ENCODE measurements around the gene SLC26A4.
A peak's percentile ranks its signal among the peaks of the same experiment; 100 is the strongest.

Gene SLC26A4

DNA sequence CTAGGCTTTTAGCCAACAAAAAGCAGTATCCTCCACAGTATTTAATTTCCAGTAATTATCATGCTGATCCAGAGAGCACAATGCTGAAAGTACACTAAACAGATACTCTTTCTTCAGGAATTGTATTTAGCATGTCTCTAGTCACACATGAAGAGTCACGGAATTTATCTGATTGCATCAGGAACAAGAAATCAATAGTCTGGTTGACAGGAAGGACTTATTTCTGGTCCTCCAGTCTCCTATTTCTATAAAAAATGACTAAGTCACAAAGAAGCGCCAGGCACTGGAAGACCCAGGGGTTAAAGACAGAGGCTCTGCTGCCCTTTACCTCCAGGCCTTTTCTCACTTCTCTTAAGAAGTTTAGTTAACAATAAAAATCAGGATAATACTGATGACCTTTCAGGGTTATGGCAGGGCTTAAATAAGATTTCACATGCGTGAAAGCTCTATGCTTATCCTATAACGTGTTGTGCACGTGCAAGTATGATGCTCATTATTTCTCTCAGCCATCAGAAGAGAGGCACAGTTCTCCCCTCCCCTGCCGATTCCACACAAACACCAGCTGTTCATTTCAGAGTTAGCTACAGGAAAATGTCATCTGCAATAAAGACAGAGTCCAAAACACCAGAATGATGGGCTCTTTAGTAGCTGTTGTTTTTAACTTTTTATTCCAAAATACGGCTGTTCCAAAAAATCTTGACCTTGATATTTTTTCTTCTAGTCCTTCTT lies 36.9 kb downstream of the SLC26A4 start:
- DNase-seq: no peak

GRCh38 chr7:107700570-107700969 lies 39.9 kb downstream of the SLC26A4 start:
- no peak for DNase-seq

DNA sequence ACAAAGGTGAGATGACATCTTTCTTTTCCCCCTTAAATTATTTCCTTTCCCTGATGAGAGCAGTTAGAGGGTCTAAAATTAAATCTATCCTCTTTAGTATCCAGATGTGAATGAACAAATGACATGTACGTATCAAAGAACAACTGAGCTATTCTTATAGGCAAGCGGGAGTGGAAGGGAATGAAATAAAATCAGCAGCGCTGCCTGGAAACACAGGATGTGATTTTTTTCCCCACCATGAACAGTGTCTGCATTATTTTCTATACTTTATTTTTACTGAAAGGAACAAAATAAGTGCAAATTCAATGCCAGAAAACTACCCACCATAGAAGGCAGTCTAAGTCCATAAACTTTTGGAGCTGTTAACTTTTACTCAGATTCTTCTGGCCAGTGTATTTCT lies 40.6 kb downstream of the SLC26A4 start:
- no peak for DNase-seq

DNA sequence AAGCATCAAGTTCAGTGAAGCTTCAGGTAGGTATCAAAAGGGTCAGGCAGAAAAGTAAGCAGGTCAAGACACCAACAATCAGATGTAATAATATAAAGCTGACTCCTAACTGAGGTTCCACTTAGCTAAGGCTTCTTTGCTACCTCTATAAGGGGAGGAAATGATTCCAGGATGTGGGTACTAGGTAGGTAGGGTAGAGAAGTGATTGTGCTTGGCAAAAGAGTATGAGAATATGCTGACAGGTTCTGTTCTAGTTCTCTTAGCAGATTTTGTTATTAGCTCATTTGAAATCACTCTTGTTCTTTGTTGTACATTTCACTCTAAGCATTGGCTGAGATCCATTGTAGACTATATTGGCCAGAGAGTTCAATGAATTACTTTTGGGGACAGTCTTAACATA lies 42.6 kb downstream of the SLC26A4 start:
- no peak for DNase-seq

DNA sequence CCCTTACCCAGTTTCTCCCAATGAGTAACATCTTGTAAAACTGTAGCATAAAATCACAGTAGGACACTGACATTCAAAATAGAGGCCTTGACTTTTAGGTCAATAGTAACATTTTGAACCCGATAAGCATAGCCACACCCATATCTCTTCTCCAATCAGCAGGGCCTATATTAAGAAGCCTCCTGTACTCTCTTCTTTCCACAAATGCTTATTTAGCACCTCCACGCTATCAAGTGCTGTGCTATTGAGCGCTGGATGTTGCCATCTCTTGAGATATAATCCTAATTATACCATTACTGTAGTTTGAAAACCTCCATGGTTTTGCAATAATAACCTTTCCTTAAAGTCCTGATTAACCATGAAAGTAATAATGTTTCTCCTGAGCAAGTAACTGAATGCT lies 43.2 kb downstream of the SLC26A4 start:
- no peak for DNase-seq

- no peak for DNase-seq
Observed at GRCh38 chr7:107708956-107709355, 48.3 kb downstream of the SLC26A4 start.

DNA sequence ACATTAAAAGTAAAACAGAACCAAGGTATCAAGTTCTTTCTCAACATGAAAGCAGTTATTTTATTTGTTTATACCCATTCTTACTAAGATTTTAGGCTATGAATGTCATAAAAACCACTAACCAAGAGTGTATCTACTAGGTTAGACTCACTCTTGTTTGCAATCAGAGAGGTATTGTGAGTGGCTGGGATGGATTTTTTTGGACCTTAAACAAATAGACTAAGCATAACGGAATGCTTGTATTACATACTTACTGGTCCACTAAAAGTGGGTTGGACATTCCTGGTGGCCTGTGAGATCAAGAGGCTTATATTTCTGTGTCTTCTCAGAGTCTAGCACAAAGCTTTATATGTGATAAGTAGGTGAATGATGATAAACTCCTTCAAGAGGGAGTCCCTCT lies 50.7 kb downstream of the SLC26A4 start:
- DNase-seq: no peak

GRCh38 chr7:107712025-107712424 lies 51.4 kb downstream of the SLC26A4 start:
- DNase-seq: no peak

DNA sequence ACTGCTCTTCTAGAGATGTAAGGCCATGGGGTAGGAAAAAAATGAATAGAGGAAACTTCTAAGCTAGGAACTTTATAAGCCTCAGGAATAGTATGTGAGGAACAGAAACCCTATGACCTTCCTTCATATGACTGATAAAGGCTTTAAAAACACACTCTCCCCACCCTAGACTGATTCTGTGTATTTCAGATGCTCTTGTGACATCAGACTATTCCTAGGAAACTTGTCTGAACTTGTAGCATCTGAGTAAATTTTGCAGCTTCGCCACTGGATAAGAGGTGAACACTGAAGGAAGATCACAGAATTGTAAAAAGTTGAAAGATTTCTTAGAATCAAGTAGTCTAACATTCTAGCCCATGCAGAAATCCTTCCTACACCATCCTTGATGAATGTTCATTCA lies 52.3 kb downstream of the SLC26A4 start:
- no peak for DNase-seq

DNA sequence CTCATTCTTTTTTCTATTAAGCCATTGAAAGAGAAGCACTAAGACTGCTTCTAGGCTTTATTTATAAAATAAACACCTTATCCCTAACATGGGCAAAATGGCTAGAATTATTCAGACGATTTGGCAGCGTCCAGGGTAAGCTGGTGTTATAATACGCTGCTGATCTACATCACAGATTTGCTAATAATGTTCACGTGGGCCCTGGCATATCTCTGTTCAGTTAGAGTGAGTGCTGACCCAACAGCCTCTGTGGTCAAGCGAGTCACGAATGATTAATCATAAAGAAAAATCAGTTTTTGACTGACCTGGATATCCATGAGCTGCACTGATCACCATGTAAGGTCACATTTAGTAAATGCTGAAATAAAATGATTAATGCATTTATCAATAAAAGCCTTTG lies 54.9 kb downstream of the SLC26A4 start:
- no peak for DNase-seq

- DNase-seq: no peak
Observed at GRCh38 chr7:107718456-107719193, 58.0 kb downstream of the SLC26A4 start.

DNA sequence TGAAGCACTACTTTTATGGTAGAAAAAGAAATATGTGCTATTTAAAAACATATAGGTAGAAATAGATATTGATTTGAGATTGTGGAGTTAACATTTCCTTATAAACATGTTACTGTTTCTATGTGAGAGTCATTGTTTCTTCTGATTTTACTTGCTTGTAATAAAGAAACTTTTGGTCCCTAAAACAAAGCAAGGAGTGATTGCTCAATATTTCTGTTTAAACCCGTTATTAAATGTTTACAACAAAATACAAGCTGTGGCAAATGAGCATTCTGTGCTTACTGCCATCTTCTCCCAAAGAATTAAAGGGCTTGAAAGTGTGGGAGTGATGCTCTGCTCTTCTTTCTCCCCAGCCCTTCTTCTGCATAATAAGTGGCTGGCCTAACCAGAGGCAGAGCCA lies 60.7 kb downstream of the SLC26A4 start:
- no peak for DNase-seq

- no peak for DNase-seq
Observed at GRCh38 chr7:107723255-107723654, 62.6 kb downstream of the SLC26A4 start.

DNA sequence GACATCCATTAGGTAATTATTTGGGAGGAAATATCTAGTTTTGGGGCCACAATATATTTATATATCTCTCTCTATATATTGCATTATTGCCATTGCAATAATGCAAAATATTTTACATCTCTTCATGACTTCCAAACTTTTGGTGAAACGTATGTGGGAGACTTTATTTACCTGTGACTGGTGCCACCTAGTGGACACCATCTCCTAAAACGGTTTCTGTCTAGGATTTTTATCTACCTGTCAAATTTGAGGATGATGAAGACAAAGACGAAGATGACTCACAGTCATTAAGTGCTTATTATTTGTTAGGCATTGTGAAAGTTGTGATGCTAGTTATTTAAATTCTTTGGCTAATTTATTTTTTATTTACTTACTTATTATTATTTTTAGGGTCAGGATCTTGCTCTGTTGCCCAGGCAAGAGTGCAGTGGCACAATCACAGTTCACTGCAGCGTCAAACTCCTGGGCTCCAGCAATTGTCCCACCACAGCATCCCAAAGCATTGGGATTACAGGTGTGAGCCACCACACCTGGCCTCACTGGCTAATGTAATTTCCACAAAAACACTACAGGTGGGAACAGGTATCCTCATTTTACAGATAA lies 64.6 kb downstream of the SLC26A4 start:
- DNase-seq: no peak

- DNase-seq: no peak
Observed at GRCh38 chr7:107726356-107727130, 65.9 kb downstream of the SLC26A4 start.

GRCh38 chr7:107728276-107728675 lies 67.6 kb downstream of the SLC26A4 start:
- DNase-seq: no peak

- DNase-seq: no peak
Observed at GRCh38 chr7:107742678-107743566, 82.3 kb downstream of the SLC26A4 start.

GRCh38 chr7:107743567-107744344 lies 83.1 kb downstream of the SLC26A4 start, which contains the start of gene CBLL1:
Gene CBLL1, plus strand, starts transcription at chr7:107744142. Its CDS starts 22 bp downstream, at chr7:107744164.
- DNase-seq: peak; percentile 98

- no peak for DNase-seq
Observed at GRCh38 chr7:107744345-107744750, 83.7 kb downstream of the SLC26A4 start.

DNA sequence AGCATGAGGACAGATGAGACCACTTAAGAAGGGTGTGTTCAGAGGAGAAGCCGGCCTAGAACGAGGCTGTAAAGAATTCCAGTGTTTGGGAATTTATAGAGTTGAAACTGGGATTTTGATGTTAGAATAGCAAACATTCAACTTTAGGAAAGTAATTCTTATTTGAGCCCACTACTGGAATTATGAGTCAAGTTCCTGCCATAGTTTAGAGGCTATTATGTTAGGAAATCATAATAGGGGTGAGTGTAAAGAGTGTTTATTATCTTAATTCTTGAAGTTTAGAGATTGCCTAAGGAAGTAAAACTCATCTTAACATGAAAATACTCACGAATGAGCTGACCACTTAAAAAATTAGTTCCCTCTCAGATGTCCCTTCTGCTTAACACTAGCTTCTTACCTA lies 85.4 kb downstream of the SLC26A4 start:
- no peak for DNase-seq

DNA sequence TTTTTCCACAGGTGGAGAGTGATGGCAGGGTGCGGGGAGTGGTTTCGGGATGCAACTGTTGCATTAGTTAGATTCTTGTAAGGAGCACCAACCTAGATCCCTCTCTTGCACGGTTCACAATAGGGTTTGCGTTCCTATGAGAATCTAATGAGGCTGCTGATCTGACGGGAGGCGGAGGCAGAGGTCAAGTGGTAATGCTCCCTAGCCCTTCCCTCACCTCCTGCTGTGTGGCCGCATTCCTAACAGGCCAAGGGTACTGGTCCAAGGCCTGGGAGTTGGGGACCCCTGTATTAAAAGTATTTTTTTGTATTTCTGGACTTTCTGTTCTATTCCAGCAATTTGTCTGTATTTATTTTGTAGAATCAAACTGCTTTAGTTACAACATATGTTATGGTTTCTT lies 90.5 kb downstream of the SLC26A4 start:
- no peak for DNase-seq

All from left hindlimb (tissue), 1 donor.